Stimulated activated naive CD4-positive, alpha-beta T cell (primary cell): ENCODE results near the gene CMPK2.

Experiments used
- DNase-seq, 6 experiments: peaks; one replicate each; lab custom pipeline; 2025; lab: John Stamatoyannopoulos, UW

Gene CMPK2

DNA sequence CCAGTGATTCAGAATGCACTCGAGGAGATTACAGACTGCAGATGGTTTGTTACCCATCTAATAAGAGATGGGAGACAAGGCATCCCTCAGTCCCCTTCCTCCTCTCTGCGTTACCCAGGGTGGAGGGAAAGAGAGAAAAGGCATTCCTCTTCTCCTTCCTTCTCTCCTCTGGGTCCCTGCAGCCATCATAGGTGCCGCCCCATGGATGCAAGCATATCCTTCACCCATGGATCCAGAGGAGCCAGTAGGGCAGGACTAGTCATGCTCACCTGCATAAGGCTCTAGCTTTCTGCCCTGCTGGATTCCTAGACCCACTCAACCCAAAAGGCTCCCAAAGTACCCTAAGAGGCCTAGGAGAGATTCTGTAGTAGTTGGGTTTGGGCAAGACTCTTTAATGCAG lies 20.4 kb downstream of the CMPK2 start:
- peak in 1 of 6 experiments; percentile 9 for DNase-seq

DNA sequence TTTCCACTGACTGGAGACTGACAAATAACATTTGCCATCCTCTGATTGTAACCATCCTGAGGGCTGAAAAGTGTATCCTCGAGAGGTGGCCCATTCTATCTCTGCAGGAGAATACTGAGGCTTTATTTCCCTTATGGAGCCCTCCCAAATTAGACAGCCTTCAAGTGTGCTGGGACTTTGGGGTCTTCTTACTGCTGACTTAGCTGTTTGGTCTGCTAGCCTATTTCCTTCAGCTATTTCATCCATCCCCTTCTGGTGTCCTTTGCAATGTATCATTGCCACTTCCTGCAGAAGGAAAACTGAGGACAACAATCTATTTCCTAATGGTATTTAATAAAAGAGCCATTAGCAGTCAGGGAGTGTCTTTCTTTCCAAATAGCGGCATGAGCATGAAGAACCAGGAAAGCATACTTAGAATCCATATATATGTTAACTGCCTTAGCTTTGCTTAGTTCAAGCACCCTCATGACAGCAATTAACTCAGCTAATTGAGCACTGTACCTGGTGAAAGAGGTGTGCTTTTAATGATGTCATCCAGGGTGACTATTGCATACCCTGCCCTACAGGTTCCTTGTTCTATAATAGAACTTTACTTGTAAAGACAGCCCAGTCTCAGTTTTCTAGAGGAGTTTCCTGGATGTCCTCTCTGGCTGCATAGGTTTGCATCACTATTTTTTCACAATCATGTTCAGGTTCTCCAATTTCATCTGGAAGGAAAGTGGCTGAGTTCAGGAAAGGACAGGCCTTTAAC lies 24.0 kb downstream of the CMPK2 start:
- no peak for DNase-seq

DNA sequence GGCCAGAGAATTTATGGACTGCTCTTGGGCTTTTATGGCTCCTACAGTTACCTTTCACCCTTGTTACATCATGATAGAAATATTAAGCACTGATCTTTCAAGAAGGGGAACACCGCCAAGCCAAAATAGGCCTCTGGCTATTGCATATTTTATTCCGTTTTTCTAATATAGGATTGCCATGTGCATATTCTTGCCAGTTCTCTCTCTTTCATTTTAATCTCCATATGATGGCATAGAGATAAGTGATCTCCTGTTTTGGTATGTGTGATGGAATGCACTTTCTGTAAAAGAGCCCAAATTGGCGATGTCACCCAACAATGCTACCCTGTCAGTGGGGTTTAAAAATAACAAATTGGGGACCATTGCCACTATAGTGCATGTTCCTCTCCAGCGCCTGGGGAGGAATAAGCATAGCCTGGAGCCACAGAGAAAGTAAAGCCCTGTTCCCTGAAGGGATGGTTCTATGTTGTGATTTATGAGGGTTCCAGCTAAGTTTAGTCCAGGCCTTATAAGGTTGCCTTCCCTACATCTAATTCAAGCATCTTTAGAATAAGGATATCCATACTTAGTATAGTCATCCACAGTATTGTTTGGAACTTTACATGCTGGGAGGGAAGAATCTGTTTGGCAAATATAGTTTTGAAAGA lies 26.9 kb downstream of the CMPK2 start:
- no peak for DNase-seq

DNA sequence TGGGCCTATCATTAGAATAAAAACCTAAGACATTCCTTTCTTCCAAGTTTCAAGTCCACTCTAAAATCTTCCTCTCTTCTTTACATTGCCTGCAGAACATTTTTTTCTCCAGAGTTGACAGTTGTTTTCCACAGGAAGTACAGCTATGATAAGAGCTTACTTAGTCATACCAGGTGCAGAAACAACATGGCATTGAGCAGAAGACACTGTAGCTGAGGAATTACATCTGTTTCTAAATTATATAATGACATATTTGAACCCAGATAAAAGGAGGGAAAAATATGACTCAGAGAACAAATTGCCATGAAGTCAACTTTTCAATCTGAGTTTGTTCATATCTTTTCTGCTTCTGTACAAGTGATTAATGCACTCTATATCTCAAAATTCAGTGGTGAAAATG lies 30.2 kb downstream of the CMPK2 start:
- DNase-seq = no peak

DNA sequence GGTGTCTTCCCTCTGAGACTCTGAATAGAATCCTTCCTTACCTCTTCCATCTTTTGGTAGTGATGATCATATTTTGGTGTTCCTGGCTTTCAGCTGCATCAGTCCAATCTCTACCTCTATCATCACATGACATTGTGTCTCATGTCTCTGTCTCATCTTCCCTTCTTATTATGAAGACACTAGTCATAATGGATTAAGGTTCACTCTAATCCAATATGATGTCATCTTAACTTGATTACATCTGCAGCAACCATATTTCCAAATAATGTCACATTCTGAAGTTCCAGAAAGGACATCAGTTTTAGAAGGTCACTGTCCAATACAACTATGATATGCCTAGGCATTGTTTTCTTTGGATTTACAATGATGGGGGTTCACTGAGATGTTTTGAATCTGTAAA lies 31.5 kb downstream of the CMPK2 start:
- no peak for DNase-seq

- DNase-seq = no peak
Measured at GRCh38 chr2:6833300-6833604, 32.5 kb downstream of the CMPK2 start.

GRCh38 chr2:6832596-6833299 lies 33.0 kb downstream of the CMPK2 start:
- no peak for DNase-seq

GRCh38 chr2:6831229-6831628 lies 34.5 kb downstream of the CMPK2 start:
- DNase-seq = no peak

DNA sequence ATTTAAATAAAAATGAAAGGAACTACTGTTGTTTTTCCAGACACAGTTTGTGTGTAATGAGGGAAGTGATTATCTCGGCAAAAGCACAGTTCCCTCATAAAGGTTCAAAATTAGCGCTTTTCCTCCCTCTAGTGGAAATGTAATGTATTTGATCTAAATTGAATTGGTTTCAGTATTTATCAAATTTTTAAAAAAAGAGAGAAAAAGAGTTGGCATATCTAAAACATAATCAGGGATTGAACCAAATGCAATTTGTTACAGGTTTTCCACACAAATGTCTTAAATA lies 37.5 kb downstream of the CMPK2 start:
- DNase-seq = peak in 2 of 6 experiments; percentile 4 to 5

DNA sequence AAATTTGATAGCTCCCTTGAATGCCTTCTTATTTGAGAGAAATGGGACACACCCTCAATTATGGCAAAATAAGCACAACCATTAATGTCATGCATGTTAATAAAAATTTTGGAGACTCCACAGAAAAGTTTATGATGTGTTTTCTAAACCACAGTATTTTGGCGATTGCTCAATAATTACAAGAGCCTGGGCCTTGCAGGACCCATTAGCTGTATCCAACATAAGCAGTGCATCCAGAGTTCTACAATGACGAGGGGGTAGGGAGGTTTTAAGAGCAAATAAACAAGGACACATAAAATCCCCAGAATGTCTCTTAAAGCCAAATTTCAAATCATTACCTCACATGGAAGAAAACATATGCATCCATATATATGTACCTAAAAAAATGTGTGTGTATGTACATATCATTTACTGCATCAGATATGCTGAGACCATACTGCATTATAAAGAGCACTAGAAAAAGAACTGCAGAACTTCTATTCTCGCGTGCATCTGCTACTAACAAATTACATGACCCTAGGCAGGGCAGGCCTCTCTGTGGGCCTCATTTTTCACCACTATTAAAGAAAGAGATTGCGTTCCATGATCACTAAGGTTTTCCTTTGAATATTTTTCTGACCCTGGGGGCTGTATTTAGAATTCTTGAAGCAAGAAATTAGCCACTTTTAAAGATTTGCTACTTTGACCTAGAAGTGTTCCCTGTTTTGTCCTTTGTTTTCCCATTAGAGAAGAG lies 38.0 kb downstream of the CMPK2 start:
- DNase-seq = no peak

- peak in 5 of 6 experiments; percentile 9 to 63 (median 33) for DNase-seq
Measured at GRCh38 chr2:6826081-6826913, 39.4 kb downstream of the CMPK2 start.

DNA sequence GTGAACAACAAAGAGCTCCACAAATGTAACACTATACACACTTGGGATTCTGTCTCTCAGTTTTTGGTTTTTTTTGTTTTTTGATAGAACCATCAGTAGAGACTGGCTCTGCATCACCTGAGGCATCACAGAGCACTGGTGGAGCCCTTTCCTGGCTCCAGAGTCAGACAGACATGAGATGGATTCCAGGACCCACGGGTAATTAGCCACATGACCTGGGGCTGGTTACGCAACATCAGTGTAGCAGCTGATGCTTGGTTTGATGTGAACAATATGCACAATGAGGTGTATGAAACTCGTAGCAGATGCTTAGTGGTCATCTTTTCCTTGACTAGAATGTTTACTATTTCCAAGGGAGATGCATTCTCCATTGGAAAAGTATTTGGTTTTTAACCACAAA lies 40.7 kb downstream of the CMPK2 start:
- no peak for DNase-seq

DNA sequence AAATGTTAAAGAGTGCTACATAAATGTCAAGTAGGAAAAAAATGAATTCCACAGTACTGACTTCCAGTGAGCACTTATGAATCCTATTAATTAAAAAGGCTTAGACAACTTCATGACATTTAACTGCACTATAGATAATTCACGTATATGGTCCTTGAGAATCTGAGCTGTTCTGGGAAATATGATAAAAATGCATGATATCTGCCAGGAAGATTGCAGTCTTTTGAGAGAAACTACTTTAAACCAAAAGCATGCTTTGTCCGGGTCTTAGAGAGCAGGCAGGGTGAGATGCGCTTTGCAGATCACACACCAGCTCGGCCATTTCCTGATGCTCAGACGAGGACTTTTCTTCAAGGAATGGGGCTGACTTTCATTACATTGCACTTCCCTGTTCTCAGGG lies 42.6 kb downstream of the CMPK2 start:
- no peak for DNase-seq

GRCh38 chr2:6822406-6822805 lies 43.3 kb downstream of the CMPK2 start:
- DNase-seq = no peak

- DNase-seq = no peak
Measured at GRCh38 chr2:6820903-6821584, 44.7 kb downstream of the CMPK2 start.

DNA sequence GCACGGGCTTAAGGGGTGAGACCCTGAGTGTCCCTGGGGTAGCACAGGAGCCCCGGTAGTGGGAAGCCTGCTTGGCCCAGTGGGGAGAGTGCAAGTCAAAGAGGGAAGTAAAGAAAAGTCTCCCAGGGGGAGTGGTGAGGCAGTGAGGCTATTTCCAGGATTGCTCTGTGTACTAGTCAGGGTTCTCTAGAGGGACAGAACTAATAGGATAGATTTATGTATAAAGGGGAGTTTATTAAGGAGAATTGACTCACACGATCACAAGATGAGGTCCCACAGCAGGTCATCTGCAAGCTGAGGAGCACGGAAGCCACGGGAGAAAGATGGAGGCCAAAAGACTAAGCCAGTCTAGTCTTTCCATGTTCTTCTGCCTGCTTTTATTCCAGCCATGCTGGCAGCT lies 45.5 kb downstream of the CMPK2 start:
- no peak for DNase-seq

DNA sequence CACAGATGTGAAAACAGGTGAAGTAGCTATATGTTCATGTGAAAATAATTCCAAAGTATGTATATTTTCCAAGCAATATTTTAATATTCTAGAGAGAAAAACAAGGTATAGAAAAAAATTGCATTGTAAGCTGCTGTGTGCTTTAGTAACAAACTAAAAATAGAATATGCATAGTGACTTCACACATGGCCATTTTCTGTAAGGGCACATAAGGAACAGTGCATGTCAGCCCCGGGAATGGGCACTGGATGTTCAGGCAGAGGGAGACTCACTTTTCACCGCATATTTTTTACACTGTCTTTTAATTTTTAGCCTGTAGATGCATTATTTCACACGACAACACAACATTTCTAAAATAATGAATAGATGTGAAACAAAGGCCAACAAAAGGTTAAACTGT lies 46.0 kb downstream of the CMPK2 start:
- DNase-seq = no peak

GRCh38 chr2:6818012-6818411 lies 47.7 kb downstream of the CMPK2 start:
- no peak for DNase-seq

DNA sequence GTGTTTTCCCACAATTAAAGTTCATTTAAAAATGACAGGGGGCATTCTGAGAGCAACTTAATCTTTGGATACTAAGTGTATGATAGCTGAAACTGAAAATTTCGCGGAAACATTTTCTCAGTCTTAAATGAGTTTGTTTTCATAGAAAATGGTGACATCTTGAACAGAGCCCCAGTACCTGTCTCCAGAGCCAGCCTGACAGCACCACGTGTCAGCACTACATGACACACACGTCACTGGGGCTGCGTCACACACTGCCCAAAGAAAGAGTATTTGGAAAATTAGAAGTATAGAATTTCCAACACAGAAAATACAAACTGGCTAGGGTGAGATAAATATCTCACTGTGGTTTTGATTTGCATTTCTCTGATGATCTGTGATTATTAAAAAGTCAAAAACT lies 50.8 kb downstream of the CMPK2 start:
- DNase-seq = no peak

DNA sequence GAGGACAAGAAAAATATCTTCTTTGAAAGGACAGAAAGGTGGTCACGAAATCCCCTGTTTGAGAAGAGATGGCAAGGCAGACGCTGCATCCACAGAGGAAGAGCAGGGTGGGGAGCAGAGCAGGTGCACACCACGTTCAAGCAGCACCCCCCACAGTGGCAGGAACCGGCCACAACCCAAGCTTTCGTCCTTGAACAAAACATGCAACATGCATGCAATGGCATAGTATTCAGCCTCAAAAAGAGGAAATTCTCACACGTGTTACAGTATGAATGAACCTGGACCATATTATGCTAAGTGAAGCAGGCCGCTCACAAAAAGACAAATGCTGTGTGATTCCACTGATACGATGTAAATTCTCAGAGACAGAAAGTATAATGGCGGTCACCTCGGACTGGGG lies 51.4 kb downstream of the CMPK2 start:
- DNase-seq = no peak

- DNase-seq = no peak
Measured at GRCh38 chr2:6813573-6813972, 52.1 kb downstream of the CMPK2 start.
